Smooth muscle cell (in vitro differentiated cells): ENCODE measurements around the gene FAM78A. TPM values are rescaled to one million over a fixed set of nuclear protein-coding genes. Genes with fewer than 3 reads are reported as not detected.
"Not testable (repeated sequence)": the region's sequence is repeated elsewhere in the genome, so short reads cannot be mapped to it uniquely, and the experiment has no call there.

Experiments used
- DNase-seq: peaks from one replicate; lab custom pipeline; 2025; ENCODE audit not compliant: unreplicated experiment; lab: John Stamatoyannopoulos, UW
- H2AFZ ChIP-seq: fragments of 200-600 bp; sonication (generic); 2 replicates; pipeline ENCODE4 v1.6.0; 2016; ENCODE audit warnings: antibody characterized with exemption, low read depth, mild to moderate bottlenecking
- H3F3A ChIP-seq: fragments of 200-600 bp; sonication (generic); 2 replicates; pipeline ENCODE4 v1.6.0; 2017; ENCODE audit warnings: antibody characterized with exemption, low read depth
- H3K27ac ChIP-seq: fragments of 200-600 bp; sonication (generic); 2 replicates; pipeline ENCODE4 v1.5.1; 2016; ENCODE audit warnings: low read depth, mild to moderate bottlenecking
- H3K27me3 ChIP-seq: fragments of 200-600 bp; sonication (generic); 2 replicates; pipeline ENCODE4 v1.6.1; 2016; ENCODE audit warnings: low read depth, mild to moderate bottlenecking
- H3K36me3 ChIP-seq: fragments of 200-600 bp; sonication (generic); 2 replicates; pipeline ENCODE4 v1.5.1; 2016; ENCODE audit warnings: low read depth
- H3K4me1 ChIP-seq: fragments of 200-600 bp; sonication (generic); 2 replicates; pipeline ENCODE4 v1.5.1; 2016; ENCODE audit warnings: low read depth
- H3K4me2 ChIP-seq: fragments of 200-600 bp; sonication (generic); 2 replicates; pipeline ENCODE4 v1.6.0; 2016; ENCODE audit warnings: mild to moderate bottlenecking
- H3K4me3 ChIP-seq: fragments of 200-600 bp; sonication (generic); 2 replicates; pipeline ENCODE4 v1.5.1; 2016; ENCODE audit warnings: mild to moderate bottlenecking
- H3K79me2 ChIP-seq: fragments of 200-600 bp; sonication (generic); 2 replicates; pipeline ENCODE4 v1.6.0; 2016; ENCODE audit warnings: low read depth, mild to moderate bottlenecking
- H3K9ac ChIP-seq: fragments of 200-600 bp; sonication (generic); 2 replicates; pipeline ENCODE4 v1.6.0; 2016; ENCODE audit warnings: low read depth
- H3K9me3 ChIP-seq: fragments of 200-600 bp; sonication (generic); replicated peaks from 2 replicates; pipeline ENCODE4 v1.5.1; 2016; ENCODE audit warnings: low read depth
- H4K20me1 ChIP-seq: fragments of 200-600 bp; sonication (generic); 2 replicates; pipeline ENCODE4 v1.6.0; 2016; ENCODE audit warnings: low read depth
- WGBS: methylation state at CpG from one replicate; pipeline ENCODE4 v1.1.7; 2016; ENCODE audit warnings: low lambda C conversion rate; 5-methylcytosine and 5-hydroxymethylcytosine counted together
- polyA plus RNA-seq: library from polyadenylated mRNA; unstranded; fragments of >200 nt; fragmentation: Nextera tagmentation; extraction: Ambion mirVana; gene quantifications from 2 replicates; pipeline ENCODE4 v1.2.1, GENCODE V29; 2016
- total RNA-seq: library from RNA; depleted of rRNA; stranded (reverse); fragments of >200 nt; gene quantifications from 2 replicates; pipeline ENCODE4 v1.2.3, GENCODE V29; 2014
- TF ChIP-seq, protein P1 (sequence below): fragments of 200-600 bp; sonication (generic); IDR thresholded peaks from 2 replicates; pipeline ENCODE4 v1.5.1; 2017; ENCODE audit warnings: borderline replicate concordance, mild to moderate bottlenecking, antibody characterized with exemption; ENCODE audit not compliant: insufficient read depth, poor library complexity, severe bottlenecking

FAM78A gene
- total and polyA plus RNA-seq, 2 experiments from 2014 or later = 3.6 to 4.2 TPM

DNA sequence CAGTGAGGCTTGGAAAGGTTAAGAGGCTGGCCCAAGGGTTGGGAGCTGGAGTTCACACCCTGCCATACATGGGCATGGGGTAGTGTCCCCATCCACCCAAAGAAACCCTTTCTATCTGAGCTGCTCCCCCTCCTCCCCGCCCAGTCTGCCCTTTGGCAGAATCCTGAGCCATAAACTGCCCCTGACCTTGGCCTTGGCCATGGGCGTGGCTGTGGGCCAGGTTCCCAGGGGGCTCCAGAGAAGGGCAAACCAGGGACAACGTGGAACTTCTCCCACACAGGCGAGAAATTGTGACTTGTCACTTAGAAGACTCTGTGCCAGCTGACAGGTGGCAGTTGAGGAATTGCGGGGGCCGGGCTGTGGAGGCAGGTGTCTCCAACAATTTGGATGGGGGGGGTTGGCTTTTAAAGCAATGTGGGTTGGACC, 4.8 kb downstream of the FAM78A start:
- 98% methylated on average over 6 of the region's 6 CpGs for WGBS
- Histone ChIP-seq H3K27ac (no peak overlapping the region), H4K20me1 (peaks cover 10% of the 10 kb centered on the region), H3F3A (no peaks in the 10 kb centered on the region), H3K4me1 (peaks cover 17% of the 10 kb centered on the region), H3K27me3 (no peaks in the 10 kb centered on the region), H3K36me3 (no peaks in the 10 kb centered on the region), H3K9ac (no peak overlapping the region), H2AFZ (no peak overlapping the region), H3K4me2 (no peak overlapping the region), H3K9me3 (no peaks in the 10 kb centered on the region), H3K4me3 (no peak overlapping the region), H3K79me2 (peaks cover 13% of the 10 kb centered on the region)
- TF ChIP-seq, protein P1, sequence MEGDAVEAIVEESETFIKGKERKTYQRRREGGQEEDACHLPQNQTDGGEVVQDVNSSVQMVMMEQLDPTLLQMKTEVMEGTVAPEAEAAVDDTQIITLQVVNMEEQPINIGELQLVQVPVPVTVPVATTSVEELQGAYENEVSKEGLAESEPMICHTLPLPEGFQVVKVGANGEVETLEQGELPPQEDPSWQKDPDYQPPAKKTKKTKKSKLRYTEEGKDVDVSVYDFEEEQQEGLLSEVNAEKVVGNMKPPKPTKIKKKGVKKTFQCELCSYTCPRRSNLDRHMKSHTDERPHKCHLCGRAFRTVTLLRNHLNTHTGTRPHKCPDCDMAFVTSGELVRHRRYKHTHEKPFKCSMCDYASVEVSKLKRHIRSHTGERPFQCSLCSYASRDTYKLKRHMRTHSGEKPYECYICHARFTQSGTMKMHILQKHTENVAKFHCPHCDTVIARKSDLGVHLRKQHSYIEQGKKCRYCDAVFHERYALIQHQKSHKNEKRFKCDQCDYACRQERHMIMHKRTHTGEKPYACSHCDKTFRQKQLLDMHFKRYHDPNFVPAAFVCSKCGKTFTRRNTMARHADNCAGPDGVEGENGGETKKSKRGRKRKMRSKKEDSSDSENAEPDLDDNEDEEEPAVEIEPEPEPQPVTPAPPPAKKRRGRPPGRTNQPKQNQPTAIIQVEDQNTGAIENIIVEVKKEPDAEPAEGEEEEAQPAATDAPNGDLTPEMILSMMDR = no peak
- DNase-seq = no peak

DNA sequence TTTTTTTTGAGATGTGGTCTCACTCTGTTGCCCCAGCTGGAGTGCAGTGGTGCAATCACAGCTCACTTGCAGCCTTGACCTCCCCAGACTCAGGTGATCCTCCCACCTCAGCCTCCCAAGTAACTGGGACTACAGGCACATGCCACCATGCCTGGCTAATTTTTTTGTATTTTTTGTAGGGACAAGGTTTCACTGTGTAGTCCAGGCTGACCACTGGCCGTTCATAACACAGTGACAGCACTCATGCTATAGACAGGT, 5.4 kb downstream of the FAM78A start:
- H3K4me2 ChIP-seq, H2AFZ ChIP-seq, H3K36me3 ChIP-seq, H3F3A ChIP-seq, H3K9ac ChIP-seq, H4K20me1 ChIP-seq, H3K27ac ChIP-seq, H3K27me3 ChIP-seq, H3K4me3 ChIP-seq, DNase-seq, H3K9me3 ChIP-seq: not testable (repeated sequence)
- H3K79me2 ChIP-seq = peaks cover 13% of the 10 kb centered on the region
- H3K4me1 ChIP-seq = peaks cover 13% of the 10 kb centered on the region
- 100% methylated on average over 1 of the region's 1 CpG for WGBS

DNA sequence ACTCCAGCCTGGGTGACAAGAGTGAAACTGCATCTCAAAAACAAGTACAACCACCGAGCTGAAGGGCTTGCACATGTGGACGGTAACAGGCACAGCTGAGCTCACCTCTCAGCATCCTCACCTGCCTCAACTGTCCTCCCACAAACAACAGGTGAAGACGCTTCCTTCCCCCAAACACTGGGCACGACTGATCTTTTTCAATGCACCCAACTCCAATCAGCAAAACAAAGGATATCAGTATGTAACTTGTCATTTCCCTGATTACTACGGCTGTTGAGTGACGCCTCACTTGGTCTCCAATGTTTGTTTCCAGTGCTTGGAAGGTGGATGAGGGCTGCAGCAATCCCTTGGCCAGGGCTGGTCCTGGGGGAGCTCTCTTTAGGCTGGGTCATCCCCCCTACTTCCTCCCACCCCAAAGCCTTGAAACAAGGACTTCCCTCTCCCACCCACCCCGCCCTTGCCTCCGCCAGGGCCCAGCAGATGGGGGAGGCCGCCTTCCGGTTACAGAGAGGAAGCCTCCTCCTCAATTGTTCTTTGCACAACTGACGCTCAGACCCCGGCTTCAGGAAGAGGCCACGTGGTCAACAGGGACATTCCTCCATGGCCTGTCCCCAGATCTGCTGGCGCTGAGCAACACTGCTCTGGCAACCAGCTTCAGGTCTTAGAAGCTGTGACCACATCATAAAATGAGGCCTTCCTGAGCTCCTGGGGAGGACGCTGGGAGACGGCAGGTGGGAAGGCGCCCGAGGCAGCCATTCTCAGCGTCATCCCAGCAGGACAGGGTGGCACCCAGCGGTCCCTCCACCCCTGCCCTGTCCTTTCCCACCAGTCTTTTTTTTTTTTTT, 5.9 kb downstream of the FAM78A start:
- no peak for DNase-seq
- H3K4me2 ChIP-seq = no peak overlapping the region
- H3K79me2 ChIP-seq = peaks cover 13% of the 10 kb centered on the region
- H3F3A ChIP-seq = no peaks in the 10 kb centered on the region
- H3K9ac ChIP-seq = no peak overlapping the region
- H3K27ac ChIP-seq = no peak overlapping the region
- H4K20me1 ChIP-seq = peaks cover 10% of the 10 kb centered on the region
- TF ChIP-seq, protein P1 = no peak
- H3K4me3 ChIP-seq = no peak overlapping the region
- no peaks in the 10 kb centered on the region for H3K36me3 ChIP-seq
- H3K4me1 ChIP-seq = peaks cover 13% of the 10 kb centered on the region
- H3K27me3 ChIP-seq = no peaks in the 10 kb centered on the region
- no peak overlapping the region for H2AFZ ChIP-seq
- no peaks in the 10 kb centered on the region for H3K9me3 ChIP-seq
- 72% methylated on average over 20 of the region's 20 CpGs for WGBS

DNA sequence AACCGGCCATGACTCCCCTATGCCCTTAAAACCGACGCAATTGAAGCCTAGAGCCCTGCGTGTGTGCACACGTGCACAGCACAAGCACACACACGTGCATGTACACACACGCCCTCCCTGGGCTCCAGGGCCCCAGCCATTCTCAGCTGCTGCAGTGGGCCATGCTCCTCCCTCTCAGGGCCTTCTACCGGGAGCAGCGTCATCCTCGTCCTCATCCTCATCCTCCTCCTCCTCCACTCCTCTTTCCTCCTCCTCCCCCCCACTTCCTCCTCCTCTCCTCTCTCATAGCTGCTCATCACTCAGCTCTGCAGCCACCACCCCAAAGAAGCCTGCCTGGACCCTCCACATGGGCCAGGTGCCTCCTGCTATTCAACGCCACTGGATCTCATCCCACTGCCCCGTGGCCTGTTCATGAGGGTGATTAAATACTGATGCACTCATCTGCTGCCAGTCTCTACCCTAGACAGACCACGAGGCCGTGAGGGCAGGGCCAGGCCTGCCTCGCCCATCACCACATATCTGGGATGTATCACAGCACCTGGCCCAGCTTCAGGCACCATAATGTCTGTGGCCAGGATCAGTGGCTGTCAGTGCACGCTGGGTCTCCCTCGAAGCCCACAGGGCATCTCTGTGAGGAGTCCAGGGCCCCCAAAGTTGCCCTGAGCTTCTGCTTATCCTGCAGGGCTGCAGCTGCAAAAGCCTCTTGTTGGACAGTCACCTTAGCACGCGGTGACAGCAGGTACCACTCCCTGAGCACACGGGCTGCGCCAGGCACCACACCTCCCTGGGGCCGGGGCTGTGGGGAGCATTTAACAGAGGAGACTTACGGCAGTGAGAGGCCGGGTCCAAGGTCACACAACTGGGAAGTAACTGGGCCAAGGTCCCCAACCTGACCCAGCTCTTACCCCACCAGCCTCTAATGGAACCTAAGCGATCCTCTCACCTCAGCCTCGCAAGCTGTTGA, 9.8 kb downstream of the FAM78A start:
- no peaks in the 10 kb centered on the region for H3K9me3 ChIP-seq
- TF ChIP-seq, protein P1 = no peak
- H3K4me3 ChIP-seq = no peak overlapping the region
- H3K27me3 ChIP-seq = no peaks in the 10 kb centered on the region
- no peaks in the 10 kb centered on the region for H3K4me1 ChIP-seq
- H3F3A ChIP-seq = no peaks in the 10 kb centered on the region
- H3K27ac ChIP-seq = no peak overlapping the region
- no peaks in the 10 kb centered on the region for H3K36me3 ChIP-seq
- no peak overlapping the region for H3K4me2 ChIP-seq
- no peak overlapping the region for H2AFZ ChIP-seq
- DNase-seq = no peak
- WGBS = 92% methylated on average over 26 of the region's 26 CpGs
- H3K79me2 ChIP-seq = no peaks in the 10 kb centered on the region
- H4K20me1 ChIP-seq = peaks cover 7% of the 10 kb centered on the region
- no peak overlapping the region for H3K9ac ChIP-seq
